Measurements from ENCODE around the gene SPR. TPM values are rescaled to one million over a fixed set of nuclear protein-coding genes. Genes with fewer than 3 reads are reported as not detected.

Gene SPR
- total RNA-seq, 1 donor from 2014 or later = 51.7 TPM

DNA sequence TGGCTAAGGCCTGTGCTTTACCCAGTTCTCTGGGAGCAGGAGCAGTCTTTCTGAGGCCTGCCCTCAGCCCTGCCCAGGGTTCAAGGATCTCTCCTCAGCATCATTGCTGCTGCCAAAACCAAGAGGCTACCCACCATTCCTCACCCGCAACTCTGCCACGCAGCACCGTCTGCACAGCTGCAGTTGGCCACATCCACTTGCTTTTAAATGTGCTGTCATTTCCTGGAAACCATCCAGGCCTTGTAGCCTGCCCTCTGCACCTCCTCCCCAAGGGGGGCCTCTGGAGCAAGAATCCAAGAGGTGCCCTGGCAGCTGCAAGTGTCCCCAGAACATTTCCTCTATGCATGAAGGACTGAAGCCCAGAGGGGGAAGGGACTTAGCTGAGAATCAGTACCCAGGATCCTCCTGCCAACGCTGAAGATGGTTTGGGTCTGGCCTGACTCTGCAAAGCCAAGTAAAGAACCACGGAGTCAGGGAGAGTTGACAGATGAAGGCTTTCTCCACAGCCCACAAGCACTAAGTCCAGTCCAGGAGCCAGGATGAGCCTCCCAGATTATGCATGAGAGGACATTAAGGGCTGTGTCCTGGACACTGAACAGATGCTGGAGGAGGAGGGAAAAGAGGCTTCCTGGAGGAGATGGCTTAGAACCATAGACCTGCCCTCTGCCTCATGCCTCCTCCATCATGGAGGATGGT is 45.0 kb downstream of the SPR start:
- peak; percentile 21 for DNase-seq

DNA sequence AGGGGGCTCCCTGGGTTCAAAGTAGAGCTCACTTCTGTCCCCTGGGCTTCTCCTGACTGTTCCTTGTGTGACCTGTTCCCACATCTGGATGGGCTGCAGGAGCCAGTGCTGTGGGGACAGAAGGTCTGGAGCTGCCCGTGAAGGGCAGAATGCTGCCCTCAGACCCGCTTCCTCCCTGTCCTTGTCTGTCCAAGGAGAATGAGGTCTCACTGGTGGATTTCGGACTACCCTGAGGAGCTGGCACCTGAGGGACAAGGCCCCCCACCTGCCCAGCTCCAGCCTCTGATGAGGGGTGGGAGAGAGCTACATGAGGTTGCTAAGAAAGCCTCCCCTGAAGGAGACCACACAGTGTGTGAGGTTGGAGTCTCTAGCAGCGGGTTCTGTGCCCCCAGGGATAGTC is 45.6 kb downstream of the SPR start:
- DNase-seq = no peak

DNA sequence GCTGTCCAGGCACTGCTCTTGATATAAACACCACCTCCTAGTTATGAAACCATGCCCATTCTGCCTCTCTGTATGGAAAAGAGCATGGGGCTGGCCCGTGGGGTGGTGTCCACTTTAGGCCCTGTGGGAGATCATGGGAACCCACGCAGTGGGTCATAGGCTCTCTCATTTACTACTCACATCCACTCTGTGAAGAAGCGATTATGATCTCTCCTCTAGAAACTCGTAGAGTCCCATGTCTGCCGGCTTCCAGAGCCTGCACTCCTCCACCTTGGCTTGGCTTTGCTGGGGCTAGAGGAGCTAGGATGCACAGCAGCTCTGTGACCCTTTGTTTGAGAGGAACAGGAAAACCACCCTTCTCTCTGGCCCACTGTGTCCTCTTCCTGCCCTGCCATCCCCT is 46.0 kb downstream of the SPR start:
- DNase-seq = no peak

DNA sequence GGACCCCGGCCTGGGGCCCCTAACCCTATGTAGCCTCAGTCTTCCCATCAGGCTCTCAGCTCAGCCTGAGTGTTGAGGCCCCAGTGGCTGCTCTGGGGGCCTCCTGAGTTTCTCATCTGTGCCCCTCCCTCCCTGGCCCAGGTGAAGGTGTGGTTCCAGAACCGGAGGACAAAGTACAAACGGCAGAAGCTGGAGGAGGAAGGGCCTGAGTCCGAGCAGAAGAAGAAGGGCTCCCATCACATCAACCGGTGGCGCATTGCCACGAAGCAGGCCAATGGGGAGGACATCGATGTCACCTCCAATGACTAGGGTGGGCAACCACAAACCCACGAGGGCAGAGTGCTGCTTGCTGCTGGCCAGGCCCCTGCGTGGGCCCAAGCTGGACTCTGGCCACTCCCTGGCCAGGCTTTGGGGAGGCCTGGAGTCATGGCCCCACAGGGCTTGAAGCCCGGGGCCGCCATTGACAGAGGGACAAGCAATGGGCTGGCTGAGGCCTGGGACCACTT is 46.5 kb downstream of the SPR start:
- no peak for DNase-seq

DNA sequence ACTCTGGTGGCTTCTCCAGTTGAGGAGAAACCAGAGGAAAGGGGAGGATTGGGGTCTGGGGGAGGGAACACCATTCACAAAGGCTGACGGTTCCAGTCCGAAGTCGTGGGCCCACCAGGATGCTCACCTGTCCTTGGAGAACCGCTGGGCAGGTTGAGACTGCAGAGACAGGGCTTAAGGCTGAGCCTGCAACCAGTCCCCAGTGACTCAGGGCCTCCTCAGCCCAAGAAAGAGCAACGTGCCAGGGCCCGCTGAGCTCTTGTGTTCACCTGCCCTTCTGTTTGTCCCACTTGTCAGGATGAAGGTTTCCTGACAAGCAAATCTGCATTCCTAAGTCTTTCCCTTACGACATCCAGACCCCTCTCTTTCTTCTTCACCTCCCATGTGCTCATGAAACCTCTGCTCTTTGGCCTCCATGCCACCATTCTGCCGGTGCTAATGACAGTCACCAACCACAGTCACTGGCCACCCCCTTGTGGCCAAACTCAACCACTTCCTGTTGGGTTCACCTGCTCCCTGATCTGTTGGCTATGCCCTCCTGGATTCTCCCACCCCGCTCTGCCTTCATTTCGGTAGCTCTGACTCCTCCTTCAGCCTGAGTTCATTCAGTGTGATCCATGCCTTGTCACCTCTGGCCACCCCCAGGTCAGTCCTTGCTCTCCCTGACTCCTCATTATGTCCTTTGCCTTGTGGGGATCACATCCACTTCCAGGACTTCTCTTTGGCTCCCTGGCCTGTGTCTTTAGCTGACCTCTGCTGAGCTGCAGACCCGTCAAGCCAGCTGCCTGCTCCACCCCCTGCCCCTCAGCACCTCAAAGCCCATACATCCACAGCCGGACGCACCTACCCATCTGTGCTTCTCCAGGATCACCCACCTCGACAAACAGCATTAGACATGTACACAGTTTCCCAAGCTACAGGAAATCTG is 47.7 kb downstream of the SPR start:
- no peak for DNase-seq

DNA sequence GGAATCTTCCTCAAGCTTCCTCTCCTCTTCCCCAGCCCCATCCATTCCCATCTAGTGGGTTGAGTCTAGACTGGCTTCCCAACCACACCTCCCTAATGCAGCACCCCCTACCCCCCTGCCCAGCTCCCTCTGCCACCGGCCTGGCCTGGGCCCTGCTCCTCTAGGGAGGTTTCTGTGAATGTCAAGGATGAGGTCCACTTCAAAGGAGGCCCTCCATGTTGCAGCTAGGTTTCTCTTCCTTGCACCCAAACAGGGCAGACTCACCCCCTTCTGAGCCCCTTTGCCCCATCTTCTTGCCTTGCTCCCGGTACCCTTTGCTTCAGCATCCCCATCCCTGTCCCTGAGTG is 48.4 kb downstream of the SPR start:
- DNase-seq = no peak

DNA sequence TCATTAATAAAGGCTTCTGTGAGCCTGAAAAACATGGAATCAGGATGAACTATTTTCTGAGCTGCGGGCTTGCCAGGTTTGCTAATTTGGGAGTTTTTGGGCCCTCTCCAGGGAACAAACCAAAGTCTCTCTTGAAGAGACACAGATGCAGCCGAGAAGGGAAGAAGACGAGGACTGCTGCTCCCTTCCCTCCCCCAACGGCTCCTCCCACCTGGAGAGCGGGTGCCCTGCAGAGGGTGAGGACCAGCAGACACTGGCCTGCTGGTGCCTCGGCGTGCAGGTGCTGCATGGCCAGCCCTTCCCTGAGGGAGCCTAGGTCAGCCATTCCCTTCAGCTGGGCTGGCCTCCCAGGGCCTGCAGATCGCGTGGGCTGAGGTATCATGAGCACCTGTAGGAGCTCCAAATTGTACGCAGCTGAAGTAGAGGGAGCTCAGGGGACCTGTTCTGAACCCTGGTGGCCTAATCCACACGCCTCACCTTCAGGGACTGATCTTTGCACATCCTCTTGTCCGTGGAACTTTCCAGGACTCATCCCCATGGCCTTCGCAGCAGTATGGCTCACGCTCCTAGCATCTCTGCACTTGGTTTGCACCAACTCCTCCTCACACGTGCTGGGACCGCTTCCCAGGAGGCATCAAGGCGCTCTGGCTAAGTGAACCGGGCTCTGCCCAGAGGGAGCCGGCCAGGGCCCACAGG is 49.6 kb downstream of the SPR start:
- DNase-seq = no peak

DNA sequence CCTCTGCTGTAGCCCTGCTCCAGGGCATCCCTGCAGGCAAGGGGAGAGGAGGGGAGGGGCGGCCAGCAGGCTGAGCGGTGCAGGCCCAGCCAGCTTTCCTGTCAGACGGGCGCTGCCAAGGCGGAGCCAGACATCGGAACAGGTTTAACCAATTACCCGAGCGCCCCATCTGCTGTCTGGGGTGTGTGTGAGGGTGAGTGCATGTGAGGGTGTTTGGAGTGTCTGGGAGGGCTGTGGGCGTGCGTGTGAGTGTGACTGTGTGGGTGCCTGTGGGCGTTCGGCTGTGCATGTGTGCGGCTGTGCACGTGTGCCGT is 50.1 kb downstream of the SPR start:
- DNase-seq = no peak

DNA sequence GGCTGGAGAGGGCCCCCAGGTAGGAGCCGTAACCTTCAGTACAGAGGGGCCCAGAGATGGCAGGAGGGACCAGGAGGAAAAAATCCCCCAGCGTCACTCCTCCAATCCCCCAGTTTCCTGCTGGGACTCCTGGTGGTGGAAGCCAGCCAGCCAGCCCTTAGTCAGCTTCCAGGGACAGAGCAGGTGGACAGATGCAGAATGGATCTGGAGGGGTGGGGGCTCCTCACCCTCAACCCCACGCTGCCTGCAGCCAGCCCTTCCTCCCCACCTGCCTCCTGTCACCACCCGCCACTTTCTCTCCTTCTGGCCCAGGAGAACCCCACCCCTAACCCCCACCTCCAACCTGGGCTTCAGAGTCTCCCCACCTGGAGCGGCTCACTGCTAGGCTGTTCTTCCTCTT is 51.2 kb downstream of the SPR start:
- no peak for DNase-seq

DNA sequence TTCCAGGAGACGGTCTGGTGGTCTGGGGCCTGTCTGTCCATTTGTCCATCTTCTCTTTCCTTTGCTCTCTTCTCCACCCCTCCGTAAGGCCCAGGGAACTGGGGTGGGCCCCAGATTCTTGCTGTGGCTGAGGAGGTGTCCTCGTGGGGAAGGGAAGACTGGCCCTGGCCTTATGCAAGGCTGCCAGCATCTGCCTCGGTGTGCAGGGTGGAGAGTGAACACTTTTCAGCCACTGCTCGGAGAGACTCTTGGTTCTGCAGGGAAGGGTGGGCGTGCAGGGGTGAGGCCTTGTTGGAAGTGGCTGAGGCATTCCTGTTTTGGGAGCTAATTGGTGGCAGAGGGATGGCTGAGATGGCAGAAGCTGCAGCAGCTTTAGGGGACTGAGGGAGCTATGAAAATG is 53.2 kb downstream of the SPR start:
- no peak for DNase-seq

DNA sequence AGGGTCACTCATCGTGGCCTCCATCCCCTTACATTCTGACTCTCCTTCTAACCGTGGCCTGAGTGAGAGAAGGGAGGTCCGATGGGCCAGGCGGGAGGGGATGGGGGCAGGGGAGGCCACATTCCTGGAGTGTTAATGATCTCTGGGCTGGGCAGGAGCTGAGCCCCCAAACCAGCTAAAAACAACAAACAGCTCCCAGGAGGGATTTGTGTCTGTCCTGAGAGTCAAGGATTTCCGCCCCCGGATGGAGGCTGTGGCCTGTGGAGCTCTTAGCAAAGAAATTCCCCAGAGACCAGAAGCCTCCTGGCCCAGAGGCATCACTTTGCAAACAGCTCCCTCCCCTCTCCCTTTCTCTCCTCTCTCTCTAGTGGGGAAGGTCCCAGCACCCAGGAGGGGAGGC is 53.6 kb downstream of the SPR start:
- DNase-seq = no peak

Other genes starting within 250 kb of the SPR start
- gene EXOC6B, start 61.4 kb upstream of the SPR start, total RNA-seq = 23.3 and 45.7 TPM in 2 replicates
- gene EMX1, start 30.1 kb downstream of the SPR start, total RNA-seq = not detected in 2 replicates
- gene SFXN5, start 184.3 kb downstream of the SPR start, total RNA-seq = 16.3 and 16.5 TPM in 2 replicates
- gene RAB11FIP5, start 225.5 kb downstream of the SPR start, total RNA-seq = 66.0 and 103 TPM in 2 replicates